ENCODE measurements around the gene ZSCAN10.
"Not testable (repeated sequence)": the region's sequence is repeated elsewhere in the genome, so short reads cannot be mapped to it uniquely, and the experiment has no call there.

The ZSCAN10 gene

DNA sequence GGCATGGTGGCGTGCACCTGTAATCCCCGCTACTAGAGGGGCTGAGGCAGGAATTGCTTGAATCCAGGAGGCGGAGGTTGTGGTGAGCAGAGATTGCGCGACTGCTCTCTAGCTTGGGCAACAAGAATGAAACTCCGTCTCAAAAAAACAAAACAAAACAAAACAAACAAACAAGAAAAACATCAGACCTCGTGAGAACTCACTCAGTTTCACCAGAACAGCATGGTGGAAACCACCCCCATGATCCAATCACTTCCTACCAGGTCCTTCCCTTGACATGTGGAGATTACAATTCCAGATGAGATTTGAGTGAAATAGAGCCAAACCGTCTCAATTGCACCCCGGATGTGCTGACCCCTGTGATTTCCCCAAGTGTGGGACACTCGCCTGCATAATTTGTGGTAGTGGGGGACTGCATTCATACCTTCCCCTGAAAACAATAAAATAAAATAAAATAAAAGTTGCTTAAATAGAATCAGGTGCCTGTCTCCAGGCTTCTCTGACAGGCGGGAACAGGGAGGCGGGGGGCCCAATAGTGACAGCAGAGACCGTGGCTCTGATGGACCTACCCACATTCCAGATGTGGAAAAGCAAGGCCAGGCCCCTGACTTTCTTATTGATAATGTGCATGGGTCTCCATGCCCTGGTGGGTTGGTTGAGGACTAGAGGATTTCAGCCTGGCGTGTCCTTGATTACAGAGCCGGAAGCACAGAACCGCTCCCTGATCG is 13.1 kb downstream of the ZSCAN10 start:
- no peak for DNase-seq (ENCODE audit: low spot score)

DNA sequence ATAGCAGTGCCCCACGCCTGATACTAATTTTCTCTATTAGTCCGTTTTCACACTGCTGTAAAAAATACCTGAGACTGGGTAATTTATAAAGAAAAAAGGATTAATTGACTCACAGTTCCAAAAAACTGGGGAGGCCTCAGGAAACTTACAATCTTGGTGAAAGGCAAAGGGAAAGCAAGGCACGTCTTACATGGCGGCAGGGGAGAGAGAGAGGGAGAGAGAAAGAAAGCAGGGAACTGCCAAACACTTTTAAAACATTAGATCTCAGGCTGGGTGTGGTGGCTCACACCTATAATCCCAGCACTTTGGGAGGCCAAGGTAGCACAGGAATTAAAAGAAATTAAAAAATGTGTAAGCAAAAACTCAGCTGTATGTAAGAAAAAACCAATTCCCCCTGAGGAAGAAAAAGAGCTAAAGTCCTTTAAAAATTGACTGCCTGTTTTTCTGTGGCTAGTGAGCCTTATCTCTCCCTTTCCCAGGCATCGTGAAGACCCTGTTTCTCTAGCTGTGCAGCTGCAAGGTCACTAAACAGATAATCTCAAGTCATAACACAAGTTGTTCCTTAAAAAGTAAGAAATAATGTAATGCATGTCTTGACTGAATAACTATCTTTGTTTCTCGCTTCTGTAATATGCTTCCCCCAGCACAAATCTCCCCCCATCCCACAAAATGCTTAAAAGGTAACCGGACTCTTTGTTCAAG is 14.0 kb downstream of the ZSCAN10 start:
- no peak for DNase-seq (ENCODE audit: low spot score)

DNA sequence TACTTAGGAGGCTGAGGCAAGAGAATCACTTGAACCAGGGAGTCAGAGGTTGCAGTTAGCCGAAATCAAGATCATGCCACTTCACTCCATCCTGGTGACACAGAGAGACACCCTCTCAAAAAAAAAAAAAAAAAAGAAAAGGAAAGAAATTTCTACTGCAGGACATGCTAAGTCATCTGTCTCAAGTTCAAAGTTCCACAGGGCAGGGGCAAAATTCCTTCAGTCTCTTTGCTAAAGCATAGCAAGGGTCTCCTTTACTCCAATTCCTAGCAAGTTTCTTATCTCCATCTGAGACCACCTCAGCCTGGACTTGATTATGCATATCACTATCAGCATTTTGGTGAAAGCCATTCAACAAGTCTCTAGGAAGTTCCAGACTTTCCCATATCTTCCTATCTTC is 14.6 kb downstream of the ZSCAN10 start:
- DNase-seq (ENCODE audit: low spot score), result no peak

DNA sequence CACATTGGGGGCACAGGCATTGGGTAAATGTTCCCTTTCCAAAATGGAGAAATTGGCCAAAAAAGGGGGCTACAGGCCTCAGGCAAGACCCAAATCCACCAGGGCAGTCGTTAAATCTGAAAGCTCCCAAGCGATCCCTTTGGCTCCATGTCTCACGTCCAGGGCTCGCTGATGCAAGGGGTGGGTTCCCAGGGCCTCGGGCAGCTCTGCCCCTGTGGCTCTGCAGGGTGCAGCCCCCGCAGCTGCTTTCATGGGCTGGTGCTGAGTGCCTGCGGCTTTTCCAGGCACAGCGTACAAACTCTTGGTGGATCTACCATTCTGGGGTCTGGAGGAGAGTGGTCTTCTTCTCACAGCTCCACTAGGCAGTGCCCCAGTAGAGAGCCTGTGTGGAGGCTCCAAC is 15.7 kb downstream of the ZSCAN10 start:
- not testable (repeated sequence) for DNase-seq (ENCODE audit: low spot score)

DNA sequence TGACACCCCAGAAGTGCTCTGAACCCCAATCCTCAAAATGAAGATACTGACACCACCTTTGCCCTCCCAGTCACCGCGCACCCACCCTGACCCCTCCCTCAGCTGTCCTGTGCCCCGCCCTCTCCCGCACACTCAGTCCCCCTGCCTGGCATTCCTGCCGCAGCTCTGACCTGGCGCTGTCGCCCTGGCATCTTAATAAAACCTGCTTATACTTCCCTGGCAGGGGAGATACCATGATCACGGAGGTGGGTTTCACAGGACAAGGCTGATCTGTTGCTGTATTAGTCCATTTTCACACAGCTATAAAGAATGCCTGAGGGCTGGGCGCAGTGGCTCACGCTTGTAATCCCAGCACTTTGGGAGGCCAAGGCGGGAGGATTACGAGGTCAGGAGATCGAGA is 17.1 kb downstream of the ZSCAN10 start:
- DNase-seq (ENCODE audit: low spot score), result not testable (repeated sequence)

DNA sequence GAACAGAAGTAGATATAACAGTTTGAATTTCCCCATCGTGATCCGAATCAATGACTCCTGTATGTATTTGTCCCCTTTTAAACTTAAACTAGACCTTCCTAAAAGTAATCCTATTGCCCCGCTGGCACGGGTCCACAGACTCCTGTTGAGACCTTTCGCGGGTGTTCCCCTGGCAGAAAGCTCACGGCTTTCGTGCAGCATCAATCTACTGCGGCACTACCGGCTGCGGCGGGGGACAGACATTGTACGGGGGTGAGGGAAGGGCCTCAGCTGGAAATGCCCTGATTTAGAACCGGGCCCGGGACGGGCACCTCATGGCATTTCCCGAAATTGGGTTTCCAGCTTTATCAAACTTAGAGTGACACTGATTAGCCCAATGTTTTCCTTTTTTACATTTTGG is 19.1 kb downstream of the ZSCAN10 start:
- no peak for DNase-seq (ENCODE audit: low spot score)

DNA sequence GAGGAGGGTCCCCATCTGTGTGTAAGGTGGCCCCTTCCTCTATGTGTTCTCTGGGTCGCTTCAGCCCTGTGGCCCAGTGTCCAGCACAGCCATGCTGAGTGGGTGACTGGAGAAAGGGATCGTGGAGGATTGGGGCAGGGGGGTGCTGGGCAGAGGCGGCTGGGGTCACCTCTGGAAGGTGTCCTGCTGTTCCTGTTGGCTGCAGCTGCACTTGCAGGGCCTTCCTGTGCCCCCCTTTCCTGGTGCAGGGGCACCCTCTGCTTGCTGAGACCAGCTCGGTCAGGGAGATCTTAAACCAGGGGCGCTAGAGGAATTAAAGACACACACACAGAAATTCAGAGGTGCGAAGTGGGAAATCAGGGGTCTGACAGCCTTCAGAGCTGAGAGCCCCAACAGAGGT is 22.5 kb downstream of the ZSCAN10 start:
- DNase-seq (ENCODE audit: low spot score), result no peak

DNA sequence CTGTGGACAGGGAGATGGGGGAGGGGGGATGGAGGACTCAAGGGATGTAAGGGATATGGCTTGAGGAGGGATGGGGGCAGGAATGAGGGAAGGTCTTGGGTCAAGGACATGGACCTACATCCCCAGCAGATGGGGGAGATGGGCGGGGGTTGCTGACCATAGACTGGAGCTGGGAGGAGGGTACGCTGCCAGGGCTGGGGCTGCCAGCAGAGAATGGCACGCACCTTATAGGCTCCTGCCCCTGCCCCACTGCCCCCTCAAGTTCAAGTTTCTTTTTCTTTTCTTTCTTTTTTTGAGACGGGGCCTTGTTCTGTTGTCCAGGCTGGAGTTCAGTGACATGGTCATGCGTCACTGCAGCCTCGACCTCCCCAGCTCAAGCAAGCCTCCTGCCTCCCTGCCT is 23.1 kb downstream of the ZSCAN10 start:
- DNase-seq (ENCODE audit: low spot score), result not testable (repeated sequence)

- no peak for DNase-seq (ENCODE audit: low spot score)
Observed at GRCh38 chr16:3075523-3075915, 23.6 kb downstream of the ZSCAN10 start.

GRCh38 chr16:3074860-3075522 is 24.1 kb downstream of the ZSCAN10 start:
- DNase-seq (ENCODE audit: low spot score), result peak; percentile 92

DNA sequence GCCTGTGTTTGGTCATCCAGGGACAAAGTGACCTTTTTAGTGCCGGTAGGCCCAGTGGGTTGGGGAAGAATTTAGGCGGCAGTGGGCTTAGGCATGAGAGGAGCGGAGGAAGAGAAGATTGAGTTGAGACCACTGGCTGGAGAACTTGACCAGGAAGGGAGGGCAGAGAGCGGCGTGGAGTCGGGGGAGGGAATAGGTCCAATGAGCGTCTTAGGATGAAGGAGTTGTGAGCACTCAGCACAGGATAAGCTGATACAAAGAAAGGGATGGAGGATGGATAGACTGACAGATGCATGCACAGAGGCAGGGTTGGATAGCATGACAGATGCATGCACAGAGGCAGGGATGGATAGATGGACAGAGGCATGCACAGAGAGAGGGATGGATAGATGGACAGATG is 25.6 kb downstream of the ZSCAN10 start:
- DNase-seq (ENCODE audit: low spot score), result no peak

DNA sequence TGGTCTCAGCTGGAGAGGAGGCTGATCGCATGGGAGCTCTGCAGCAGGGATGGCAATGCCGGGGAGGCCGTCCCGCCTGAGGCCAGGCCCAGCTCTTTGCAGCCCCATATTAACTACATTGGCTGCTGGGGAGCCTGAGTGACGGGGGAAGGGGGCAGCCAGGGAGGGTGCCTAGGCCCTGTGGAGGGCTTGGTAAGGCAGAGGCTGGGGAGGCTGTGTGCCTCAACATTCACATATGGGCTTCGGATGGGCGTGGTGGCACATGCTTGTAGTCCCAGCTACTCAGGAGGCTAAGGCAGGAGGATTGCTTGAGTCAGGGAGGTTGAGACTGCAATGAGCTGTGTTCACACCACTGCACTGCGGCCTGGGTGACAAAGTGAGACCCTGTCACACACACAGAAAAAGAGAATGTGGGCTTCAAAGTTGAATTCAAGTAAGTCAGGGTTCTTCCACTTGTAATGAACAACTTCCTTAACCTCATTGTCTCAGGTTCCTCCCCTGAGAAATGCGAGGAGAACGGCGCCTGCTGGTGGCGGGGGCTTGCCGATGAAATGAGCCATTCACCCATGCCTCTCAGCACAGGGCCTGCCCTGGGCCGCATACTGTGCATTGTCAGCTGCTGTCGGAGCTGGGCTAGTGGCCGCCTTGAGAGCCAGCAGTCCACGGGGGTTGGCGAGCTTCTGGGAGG is 26.4 kb downstream of the ZSCAN10 start:
- DNase-seq (ENCODE audit: low spot score), result peak; percentile 76

DNA sequence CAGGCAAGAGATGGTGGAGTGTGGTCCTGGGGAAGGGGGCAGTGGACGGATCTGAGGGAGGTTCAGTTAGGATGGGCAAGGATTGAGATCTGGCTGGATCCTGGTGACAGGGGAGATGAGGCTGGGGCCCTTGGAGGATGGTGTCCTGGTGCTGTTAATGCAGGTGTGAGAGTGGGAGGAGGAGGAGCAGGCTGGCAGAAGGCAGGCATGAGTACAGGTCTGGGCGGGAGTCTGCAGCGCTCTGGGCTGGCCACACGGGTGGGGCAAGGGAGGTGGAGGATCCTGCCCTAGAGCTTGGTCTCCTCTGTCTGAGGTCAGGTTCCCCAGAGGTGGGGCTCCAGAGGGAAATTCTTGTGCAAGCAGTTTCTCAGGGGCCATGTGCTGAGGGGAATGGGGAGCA is 26.9 kb downstream of the ZSCAN10 start:
- not testable (repeated sequence) for DNase-seq (ENCODE audit: low spot score)

GRCh38 chr16:3071655-3072054 is 27.4 kb downstream of the ZSCAN10 start:
- no peak for DNase-seq (ENCODE audit: low spot score)

DNA sequence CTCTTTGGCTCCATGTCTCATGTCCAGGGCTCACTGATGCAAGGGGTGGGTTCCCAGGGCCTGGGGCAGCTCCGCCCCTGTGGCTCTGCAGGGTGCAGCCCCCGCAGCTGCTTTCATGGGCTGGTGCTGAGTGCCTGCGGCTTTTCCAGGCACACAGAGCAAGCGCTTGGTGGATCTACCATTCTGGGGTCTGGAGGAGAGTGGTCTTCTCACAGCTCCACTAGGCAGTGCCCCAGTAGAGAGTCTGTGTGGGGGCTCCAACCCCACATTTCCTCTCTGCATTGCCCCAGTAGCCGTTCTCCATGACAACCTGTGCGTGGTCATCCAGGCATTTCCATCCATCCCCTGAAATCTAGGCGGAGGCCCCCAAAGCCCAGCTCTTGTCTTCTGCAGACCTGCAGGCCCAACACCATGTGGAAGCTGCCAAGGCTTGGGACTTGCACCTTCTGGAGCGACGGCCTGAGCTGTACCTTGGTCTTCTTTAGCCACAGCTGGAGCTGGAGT is 28.4 kb downstream of the ZSCAN10 start:
- DNase-seq (ENCODE audit: low spot score), result no peak

- not testable (repeated sequence) for DNase-seq (ENCODE audit: low spot score)
Observed at GRCh38 chr16:3069146-3069545, 29.9 kb downstream of the ZSCAN10 start.

- no peak for DNase-seq (ENCODE audit: low spot score)
Observed at GRCh38 chr16:3068487-3068886, 30.6 kb downstream of the ZSCAN10 start.

GRCh38 chr16:3066440-3066748 is 32.7 kb downstream of the ZSCAN10 start:
- no peak for DNase-seq (ENCODE audit: low spot score)

GRCh38 chr16:3065742-3066439 is 33.2 kb downstream of the ZSCAN10 start:
- no peak for DNase-seq (ENCODE audit: low spot score)

GRCh38 chr16:3065069-3065741 is 33.9 kb downstream of the ZSCAN10 start, which contains the start of gene IL32:
Gene IL32 (plus strand): TSS chr16:3065640. CDS start chr16:3065812, 172 bp downstream.
- DNase-seq (ENCODE audit: low spot score), result peak; percentile 82

Measured in CD4-positive, alpha-beta T cell treated with Interleukin-2 at 100 ng/mL for 4 hours (primary cell).